Spleen (tissue), 11 donors: Measurements from ENCODE around the gene ADSS2. TPM values are rescaled to one million over a fixed set of nuclear protein-coding genes. Genes with fewer than 3 reads are reported as not detected.
A peak's percentile ranks its signal among the peaks of the same experiment; 100 is the strongest.

ENCODE experiments used
- DNase-seq: peaks from one replicate; pipeline ENCODE4 v3.0.0-alpha.2; 2020
- H3K27ac ChIP-seq, 8 donors: fragments of 200-600 bp; sonication (generic) in 7 of 8; 1 replicate in 4 of 8; 2 replicates in 4 of 8; pipeline versions ENCODE4 v1.5.0 to v1.8.0; 2016 to 2021; ENCODE audit warnings: inconsistent platforms in 4 of 8, mild to moderate bottlenecking in 4 of 8, moderate library complexity in 1 of 8
- H3K27me3 ChIP-seq, 7 donors: fragments of 200-600 bp; sonication (generic) in 6 of 7; replicated peaks in 1 of 7; 1 replicate in 4 of 7; 2 replicates in 3 of 7; pipeline versions ENCODE4 v1.5.0 to v1.8.0; 2016 to 2021; ENCODE audit warnings: inconsistent platforms in 3 of 7, mild to moderate bottlenecking in 1 of 7
- H3K36me3 ChIP-seq, 6 donors: fragments of 200-600 bp; sonication (generic) in 5 of 6; 1 replicate in 4 of 6; 2 replicates in 2 of 6; pipeline versions ENCODE4 v1.5.0 to v1.8.0; 2016 to 2021; ENCODE audit warnings: inconsistent platforms in 2 of 6
- H3K4me1 ChIP-seq, 6 donors: fragments of 200-600 bp; sonication (generic) in 5 of 6; 1 replicate in 3 of 6; 2 replicates in 3 of 6; pipeline versions ENCODE4 v1.5.0 to v1.8.0; 2016 to 2021; ENCODE audit warnings: inconsistent platforms in 3 of 6
- H3K4me3 ChIP-seq, 8 donors: fragments of 200-600 bp; sonication (generic) in 7 of 8; 1 replicate in 4 of 8; 2 replicates in 4 of 8; pipeline versions ENCODE4 v1.5.0 to v1.8.0; 2016 to 2021; ENCODE audit warnings: inconsistent platforms in 4 of 8, mild to moderate bottlenecking in 4 of 8, moderate library complexity in 2 of 8
- H3K9me3 ChIP-seq, 8 donors: fragments of 200-600 bp; sonication (generic) in 7 of 8; 1 replicate in 4 of 8; 2 replicates in 4 of 8; pipeline versions ENCODE4 v1.5.0 to v1.8.0; 2016 to 2021; ENCODE audit warnings: inconsistent platforms in 4 of 8
- POLR2A ChIP-seq, 3 donors: fragments of 450-650 bp; IDR thresholded peaks; one replicate each; pipeline ENCODE4 v1.5.1; 2017; ENCODE audit warnings: antibody characterized with exemption in 3 of 3, mild to moderate bottlenecking in 1 of 3
- POLR2AphosphoS5 ChIP-seq, 3 donors: sonication (generic); formaldehyde crosslinking; IDR thresholded peaks; one replicate each; pipeline ENCODE4 v1.5.1; 2017; ENCODE audit warnings: antibody characterized with exemption in 3 of 3
- WGBS, 5 donors: extraction: QIAGEN DNeasy Blood & Tissue Kit in 3 of 5; methylation state at CpG; one replicate each; pipeline versions ENCODE4 v1.1.5 to v1.1.7; 2013 to 2018; 5-methylcytosine and 5-hydroxymethylcytosine counted together
- intact Hi-C: fragments of 100-400 bp; cut with DNase I; formaldehyde crosslinking; loops from one replicate; pipeline ENCODE4 v1.15.0; 2023; ENCODE audit warnings: low total_unique reads
- polyA plus RNA-seq, 3 donors: library from polyadenylated mRNA; stranded (reverse); fragments of 200-250 nt; gene quantifications; one replicate each; pipeline ENCODE4 v1.2.1, GENCODE V29; 2013
- total RNA-seq, 7 donors: library from RNA; depleted of rRNA in 3 of 7; stranded (reverse); fragments of >200 nt in 3 of 7; fragmentation: NEBNext Ultra II Directional in 4 of 7; extraction: Animal tissue kit (Norgen Biotek cat#: 25700) in 4 of 7; gene quantifications; one replicate each; pipeline versions ENCODE4 v1.1.0 to v1.2.1, GENCODE V29; 2016 to 2021
- TF ChIP-seq, protein P1 (sequence below), 11 experiments: fragments of 200-600 bp in 7 of 11; fragments of 450-650 bp in 4 of 11; sonication (generic) in 4 of 11; IDR thresholded peaks in 8 of 11; conservative IDR thresholded peaks in 3 of 11; 1 replicate in 7 of 11; 2 replicates in 4 of 11; pipeline versions ENCODE4 v1.4.0 to v1.8.0; 2016 to 2021; ENCODE audit warnings: antibody characterized with exemption in 11 of 11, inconsistent platforms in 4 of 11, mild to moderate bottlenecking in 1 of 11
- donor health status: healthy with polysubstance abuse.
- donor health status: DM: no; HTN: no; CAD: no; lungs with moderate emphysema.
- donor health status: DM: no; HTN: no; CAD: no.
- donor health status: Bipolar disorder and iron deficiency.
- donor health status: healthy.
- donor health status: DM: no; HTN: no; CAD: no.
- donor health status: DM: yes; HTN: yes; CAD: no.

ADSS2 gene
- total and polyA plus RNA-seq, 10 donors = 19.9 to 48.6 (median 42.1) TPM

DNA sequence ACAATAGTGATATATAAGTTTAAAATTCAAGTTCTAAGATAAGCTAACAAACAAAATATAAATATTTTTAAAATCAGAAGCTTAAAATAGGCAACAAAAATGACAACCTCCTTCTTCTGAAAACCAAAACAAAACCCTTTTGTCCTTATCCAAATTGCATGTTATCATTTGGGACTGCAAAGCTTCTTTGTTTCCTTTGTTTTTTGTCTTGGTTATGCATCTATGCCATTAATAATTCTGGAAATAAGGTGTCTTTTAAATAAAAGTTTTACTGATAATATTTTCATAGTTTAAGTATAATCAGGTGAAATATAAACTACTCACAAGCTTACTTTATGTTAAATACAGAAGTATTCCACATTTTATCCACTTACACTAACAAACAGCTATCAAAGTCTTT lies 20.5 kb downstream of the ADSS2 start:
- Histone ChIP-seq H3K27ac (no peak overlapping the region), H3K9me3 (no peaks in the 10 kb centered on the region), H3K27me3 (no peaks in the 10 kb centered on the region), H3K36me3 (peaks cover 0 to 75% (median 37%) of the 10 kb centered on the region in 6 donors), H3K4me1 (peaks cover 0 to 21% (median 6%) of the 10 kb centered on the region in 6 donors), H3K4me3 (no peak overlapping the region)
- intact Hi-C loops = no loop called here
- DNase-seq = no peak
- TF ChIP-seq POLR2AphosphoS5 (IDR thresholded peaks at IDR 0.05) = no peak
- no peak for TF ChIP-seq POLR2A (IDR thresholded peaks at IDR 0.05)

DNA sequence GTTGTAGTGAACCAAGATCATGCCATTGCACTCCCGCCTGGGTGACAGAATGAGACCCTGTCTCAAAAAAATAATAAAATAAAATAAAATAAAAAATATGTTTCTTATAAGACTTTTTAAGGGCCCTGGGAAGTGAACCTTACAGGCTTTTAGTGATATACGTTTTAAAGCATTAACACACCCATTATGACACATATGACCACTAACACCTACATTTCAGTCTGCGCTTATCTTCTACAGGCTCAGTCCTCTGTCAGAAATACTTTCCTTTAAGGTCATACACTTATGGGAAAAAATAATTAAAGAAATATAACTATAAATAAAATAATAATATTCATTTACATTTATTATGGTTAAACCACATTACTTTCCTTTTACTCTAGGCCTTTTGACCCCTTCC lies 21.9 kb downstream of the ADSS2 start:
- Histone ChIP-seq H3K27me3 (no peaks in the 10 kb centered on the region), H3K4me3 (no peak overlapping the region), H3K36me3 (peaks cover 0 to 75% (median 32%) of the 10 kb centered on the region in 6 donors), H3K4me1 (peaks cover 0 to 21% (median 6%) of the 10 kb centered on the region in 6 donors), H3K9me3 (no peaks in the 10 kb centered on the region), H3K27ac (no peak overlapping the region)
- no peak for DNase-seq
- TF ChIP-seq, protein P1, sequence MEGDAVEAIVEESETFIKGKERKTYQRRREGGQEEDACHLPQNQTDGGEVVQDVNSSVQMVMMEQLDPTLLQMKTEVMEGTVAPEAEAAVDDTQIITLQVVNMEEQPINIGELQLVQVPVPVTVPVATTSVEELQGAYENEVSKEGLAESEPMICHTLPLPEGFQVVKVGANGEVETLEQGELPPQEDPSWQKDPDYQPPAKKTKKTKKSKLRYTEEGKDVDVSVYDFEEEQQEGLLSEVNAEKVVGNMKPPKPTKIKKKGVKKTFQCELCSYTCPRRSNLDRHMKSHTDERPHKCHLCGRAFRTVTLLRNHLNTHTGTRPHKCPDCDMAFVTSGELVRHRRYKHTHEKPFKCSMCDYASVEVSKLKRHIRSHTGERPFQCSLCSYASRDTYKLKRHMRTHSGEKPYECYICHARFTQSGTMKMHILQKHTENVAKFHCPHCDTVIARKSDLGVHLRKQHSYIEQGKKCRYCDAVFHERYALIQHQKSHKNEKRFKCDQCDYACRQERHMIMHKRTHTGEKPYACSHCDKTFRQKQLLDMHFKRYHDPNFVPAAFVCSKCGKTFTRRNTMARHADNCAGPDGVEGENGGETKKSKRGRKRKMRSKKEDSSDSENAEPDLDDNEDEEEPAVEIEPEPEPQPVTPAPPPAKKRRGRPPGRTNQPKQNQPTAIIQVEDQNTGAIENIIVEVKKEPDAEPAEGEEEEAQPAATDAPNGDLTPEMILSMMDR (IDR thresholded peaks at IDR 0.05 in 8 of 11, conservative IDR thresholded peaks at IDR 0.05 in 3 of 11) = no peak
- TF ChIP-seq POLR2A (IDR thresholded peaks at IDR 0.05) (no peak), POLR2AphosphoS5 (IDR thresholded peaks at IDR 0.05) (no peak)
- WGBS, 5 donors = 74 to 94% (median 91%) methylated on average over 3 of the region's 3 CpGs
- intact Hi-C loops = no loop called here

DNA sequence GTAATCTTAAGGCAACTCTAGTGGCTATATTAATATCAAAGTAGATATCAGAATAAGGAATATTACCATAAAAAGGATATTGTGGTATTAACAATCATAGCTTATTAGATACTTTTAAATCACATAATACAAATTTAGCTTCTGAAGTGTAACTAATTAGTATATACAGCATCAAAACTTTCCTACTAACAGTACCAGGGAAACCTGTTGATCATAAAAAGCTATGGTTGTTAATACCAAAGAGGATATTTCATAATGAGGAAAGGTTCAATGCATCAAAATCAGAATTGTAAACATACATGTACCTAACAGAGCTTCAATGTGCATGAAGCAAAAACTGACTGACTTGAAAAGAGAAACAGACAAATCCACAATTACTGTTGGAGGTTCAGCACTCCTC lies 24.1 kb downstream of the ADSS2 start:
- Histone ChIP-seq H3K27ac (peak overlapping the region in 1 of 8 donors; percentile 50), H3K9me3 (no peaks in the 10 kb centered on the region), H3K36me3 (peaks cover 0 to 75% (median 31%) of the 10 kb centered on the region in 6 donors), H3K27me3 (no peaks in the 10 kb centered on the region), H3K4me1 (peaks cover 0 to 21% (median 6%) of the 10 kb centered on the region in 6 donors), H3K4me3 (no peak overlapping the region)
- intact Hi-C loops = no loop called here
- no peak for DNase-seq
- TF ChIP-seq, protein P1 (IDR thresholded peaks at IDR 0.05 in 8 of 11, conservative IDR thresholded peaks at IDR 0.05 in 3 of 11) = no peak
- TF ChIP-seq POLR2A (IDR thresholded peaks at IDR 0.05) = no peak
- no peak for TF ChIP-seq POLR2AphosphoS5 (IDR thresholded peaks at IDR 0.05)

DNA sequence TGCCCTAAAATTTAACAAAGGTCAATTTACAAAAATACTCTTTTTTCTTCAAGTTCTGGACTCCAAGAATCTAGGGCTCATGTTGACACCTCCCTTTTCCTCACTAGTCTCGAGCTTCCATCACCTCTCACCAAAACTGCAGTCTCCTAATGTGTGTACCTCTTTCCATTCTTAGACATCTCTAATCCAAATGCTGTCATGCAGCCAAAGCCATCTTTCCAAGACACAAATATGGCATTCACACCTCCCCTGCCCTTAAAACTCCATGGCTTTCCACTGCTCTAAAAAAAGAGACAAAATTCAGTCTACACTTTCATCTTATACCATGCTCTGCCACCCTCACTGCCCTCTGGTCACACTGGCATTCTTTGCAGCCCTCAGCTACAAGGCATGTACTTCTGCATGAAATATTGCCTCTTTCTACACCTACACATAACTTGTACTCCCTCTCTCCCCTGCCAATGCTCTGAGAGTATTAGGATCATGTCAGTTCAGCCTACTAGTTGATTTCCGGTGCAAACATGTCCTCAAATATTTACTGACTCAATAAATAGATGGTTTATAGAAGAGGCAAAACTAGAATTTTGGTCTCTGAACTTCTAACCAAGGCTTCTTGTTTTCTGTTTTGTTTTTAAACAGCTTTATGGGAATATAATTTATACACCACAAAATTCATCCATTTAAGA lies 26.9 kb downstream of the ADSS2 start:
- Histone ChIP-seq H3K27me3 (no peaks in the 10 kb centered on the region), H3K4me3 (no peak overlapping the region), H3K9me3 (no peaks in the 10 kb centered on the region), H3K36me3 (peaks cover 0 to 75% (median 35%) of the 10 kb centered on the region in 6 donors), H3K27ac (no peak overlapping the region), H3K4me1 (peaks cover 0 to 21% (median 6%) of the 10 kb centered on the region in 6 donors)
- intact Hi-C loops = no loop called here
- DNase-seq = no peak
- WGBS, 5 donors = 90 to 95% (median 93%) methylated on average over 2 of the region's 2 CpGs
- TF ChIP-seq, protein P1 (IDR thresholded peaks at IDR 0.05 in 8 of 11, conservative IDR thresholded peaks at IDR 0.05 in 3 of 11) = no peak
- TF ChIP-seq POLR2AphosphoS5 (IDR thresholded peaks at IDR 0.05) (no peak), POLR2A (IDR thresholded peaks at IDR 0.05) (no peak)
